ENCODE data around the gene DDT.
"Not testable (repeated sequence)": the region's sequence is repeated elsewhere in the genome, so short reads cannot be mapped to it uniquely, and the experiment has no call there.

DDT gene

GRCh38 chr22:23986538-23987178 is 12.4 kb upstream of the DDT start:
- H2AFZ ChIP-seq (ENCODE audit: low read length); H3K4me2 ChIP-seq (ENCODE audit: low read depth, low read length, poor library complexity, severe bottlenecking); H3K4me3 ChIP-seq (ENCODE audit: low read length, poor library complexity, severe bottlenecking); H3K9me2 ChIP-seq (replicated peaks; ENCODE audit: low read depth, low read length); H3K36me3 ChIP-seq (ENCODE audit: insufficient read depth, low read length); H3K4me1 ChIP-seq (ENCODE audit: insufficient read depth, low read length, poor library complexity, severe bottlenecking); H3K79me2 ChIP-seq (ENCODE audit: insufficient read depth, low read length); H3F3A ChIP-seq (ENCODE audit: low read depth); H3K27me3 ChIP-seq (ENCODE audit: insufficient read depth, low read length, poor library complexity, severe bottlenecking); H4K20me1 ChIP-seq (ENCODE audit: insufficient read depth, low read length, poor library complexity, severe bottlenecking); H3K9me3 ChIP-seq (ENCODE audit: insufficient read depth, low read depth, low read length); H3K9ac ChIP-seq (ENCODE audit: low read depth, low read length, poor library complexity, severe bottlenecking): not testable (repeated sequence)

GRCh38 chr22:23986089-23986488 is 11.8 kb upstream of the DDT start:
- not testable (repeated sequence) for H3K36me3 ChIP-seq (ENCODE audit: insufficient read depth, low read length); H2AFZ ChIP-seq (ENCODE audit: low read length); H3K9ac ChIP-seq (ENCODE audit: low read depth, low read length, poor library complexity, severe bottlenecking); H3K4me2 ChIP-seq (ENCODE audit: low read depth, low read length, poor library complexity, severe bottlenecking); H3K9me3 ChIP-seq (ENCODE audit: insufficient read depth, low read depth, low read length); H3K79me2 ChIP-seq (ENCODE audit: insufficient read depth, low read length); H3K9me2 ChIP-seq (replicated peaks; ENCODE audit: low read depth, low read length); H3K27me3 ChIP-seq (ENCODE audit: insufficient read depth, low read length, poor library complexity, severe bottlenecking); H3K4me1 ChIP-seq (ENCODE audit: insufficient read depth, low read length, poor library complexity, severe bottlenecking); H3K4me3 ChIP-seq (ENCODE audit: low read length, poor library complexity, severe bottlenecking); H3F3A ChIP-seq (ENCODE audit: low read depth); H4K20me1 ChIP-seq (ENCODE audit: insufficient read depth, low read length, poor library complexity, severe bottlenecking)

- H3K4me3 ChIP-seq (ENCODE audit: low read length, poor library complexity, severe bottlenecking): no peak overlapping the region
- H3K4me2 ChIP-seq (ENCODE audit: low read depth, low read length, poor library complexity, severe bottlenecking): no peak overlapping the region
- H3K9ac ChIP-seq (ENCODE audit: low read depth, low read length, poor library complexity, severe bottlenecking): no peak overlapping the region
- H3K9me2 ChIP-seq (replicated peaks; ENCODE audit: low read depth, low read length): no peaks in the 10 kb centered on the region
- no peaks in the 10 kb centered on the region for H4K20me1 ChIP-seq (ENCODE audit: insufficient read depth, low read length, poor library complexity, severe bottlenecking)
- no peaks in the 10 kb centered on the region for H3K4me1 ChIP-seq (ENCODE audit: insufficient read depth, low read length, poor library complexity, severe bottlenecking)
- no peaks in the 10 kb centered on the region for H3K79me2 ChIP-seq (ENCODE audit: insufficient read depth, low read length)
- H3K9me3 ChIP-seq (ENCODE audit: insufficient read depth, low read depth, low read length): no peaks in the 10 kb centered on the region
- H3K36me3 ChIP-seq (ENCODE audit: insufficient read depth, low read length): no peaks in the 10 kb centered on the region
- H3K27me3 ChIP-seq (ENCODE audit: insufficient read depth, low read length, poor library complexity, severe bottlenecking): no peaks in the 10 kb centered on the region
- H3F3A ChIP-seq (ENCODE audit: low read depth): no peaks in the 10 kb centered on the region
- no peak overlapping the region for H2AFZ ChIP-seq (ENCODE audit: low read length)
- TF ChIP-seq CTCF (conservative IDR thresholded peaks at IDR 0.05; ENCODE audit: low read length): peak; percentile 74
- no peak for TF ChIP-seq EZH2phosphoT487 (IDR thresholded peaks at IDR 0.05; ENCODE audit: borderline replicate concordance)
Measured at GRCh38 chr22:23984430-23984829, 10.2 kb upstream of the DDT start.

- H3K9ac ChIP-seq (ENCODE audit: low read depth, low read length, poor library complexity, severe bottlenecking); H3K4me1 ChIP-seq (ENCODE audit: insufficient read depth, low read length, poor library complexity, severe bottlenecking); H3K79me2 ChIP-seq (ENCODE audit: insufficient read depth, low read length); H3F3A ChIP-seq (ENCODE audit: low read depth); H3K4me2 ChIP-seq (ENCODE audit: low read depth, low read length, poor library complexity, severe bottlenecking); H3K9me3 ChIP-seq (ENCODE audit: insufficient read depth, low read depth, low read length); H4K20me1 ChIP-seq (ENCODE audit: insufficient read depth, low read length, poor library complexity, severe bottlenecking); H3K4me3 ChIP-seq (ENCODE audit: low read length, poor library complexity, severe bottlenecking); H3K36me3 ChIP-seq (ENCODE audit: insufficient read depth, low read length); H3K9me2 ChIP-seq (replicated peaks; ENCODE audit: low read depth, low read length); H3K27me3 ChIP-seq (ENCODE audit: insufficient read depth, low read length, poor library complexity, severe bottlenecking); H2AFZ ChIP-seq (ENCODE audit: low read length): not testable (repeated sequence)
Measured at GRCh38 chr22:23980567-23980966, 6.3 kb upstream of the DDT start.

GRCh38 chr22:23979557-23980240 is 5.5 kb upstream of the DDT start, which contains the start of gene GSTT2:
GSTT2 (plus strand) TSS chr22:23980134.
- H3K27me3 ChIP-seq (ENCODE audit: insufficient read depth, low read length, poor library complexity, severe bottlenecking); H3K4me1 ChIP-seq (ENCODE audit: insufficient read depth, low read length, poor library complexity, severe bottlenecking); H2AFZ ChIP-seq (ENCODE audit: low read length); H3K79me2 ChIP-seq (ENCODE audit: insufficient read depth, low read length); H3K9ac ChIP-seq (ENCODE audit: low read depth, low read length, poor library complexity, severe bottlenecking); H3K4me3 ChIP-seq (ENCODE audit: low read length, poor library complexity, severe bottlenecking); H3K4me2 ChIP-seq (ENCODE audit: low read depth, low read length, poor library complexity, severe bottlenecking); H3K36me3 ChIP-seq (ENCODE audit: insufficient read depth, low read length); H3K9me3 ChIP-seq (ENCODE audit: insufficient read depth, low read depth, low read length); H3F3A ChIP-seq (ENCODE audit: low read depth); H3K9me2 ChIP-seq (replicated peaks; ENCODE audit: low read depth, low read length); H4K20me1 ChIP-seq (ENCODE audit: insufficient read depth, low read length, poor library complexity, severe bottlenecking): not testable (repeated sequence)

GRCh38 chr22:23977304-23977703 is 3.1 kb upstream of the DDT start:
- not testable (repeated sequence) for H3F3A ChIP-seq (ENCODE audit: low read depth); H3K4me2 ChIP-seq (ENCODE audit: low read depth, low read length, poor library complexity, severe bottlenecking); H2AFZ ChIP-seq (ENCODE audit: low read length); H3K79me2 ChIP-seq (ENCODE audit: insufficient read depth, low read length); H3K9me2 ChIP-seq (replicated peaks; ENCODE audit: low read depth, low read length); H3K9me3 ChIP-seq (ENCODE audit: insufficient read depth, low read depth, low read length); H3K4me1 ChIP-seq (ENCODE audit: insufficient read depth, low read length, poor library complexity, severe bottlenecking); H4K20me1 ChIP-seq (ENCODE audit: insufficient read depth, low read length, poor library complexity, severe bottlenecking); H3K36me3 ChIP-seq (ENCODE audit: insufficient read depth, low read length); H3K27me3 ChIP-seq (ENCODE audit: insufficient read depth, low read length, poor library complexity, severe bottlenecking); H3K4me3 ChIP-seq (ENCODE audit: low read length, poor library complexity, severe bottlenecking); H3K9ac ChIP-seq (ENCODE audit: low read depth, low read length, poor library complexity, severe bottlenecking)

All from Loucy (cell line).